GM12801 (cell line): ENCODE results near the gene RAB3B.

Source experiments
- TF ChIP-seq, protein P1 (sequence below): IDR thresholded peaks from one replicate; pipeline ENCODE4 v1.5.1; 2011; ENCODE audit warnings: control low read depth; ENCODE audit not compliant: insufficient read length; ENCODE audit errors: extremely low read depth

The RAB3B gene

GRCh38 chr1:51998701-51999100 is 8.2 kb upstream of the RAB3B start:
- TF ChIP-seq, protein P1, sequence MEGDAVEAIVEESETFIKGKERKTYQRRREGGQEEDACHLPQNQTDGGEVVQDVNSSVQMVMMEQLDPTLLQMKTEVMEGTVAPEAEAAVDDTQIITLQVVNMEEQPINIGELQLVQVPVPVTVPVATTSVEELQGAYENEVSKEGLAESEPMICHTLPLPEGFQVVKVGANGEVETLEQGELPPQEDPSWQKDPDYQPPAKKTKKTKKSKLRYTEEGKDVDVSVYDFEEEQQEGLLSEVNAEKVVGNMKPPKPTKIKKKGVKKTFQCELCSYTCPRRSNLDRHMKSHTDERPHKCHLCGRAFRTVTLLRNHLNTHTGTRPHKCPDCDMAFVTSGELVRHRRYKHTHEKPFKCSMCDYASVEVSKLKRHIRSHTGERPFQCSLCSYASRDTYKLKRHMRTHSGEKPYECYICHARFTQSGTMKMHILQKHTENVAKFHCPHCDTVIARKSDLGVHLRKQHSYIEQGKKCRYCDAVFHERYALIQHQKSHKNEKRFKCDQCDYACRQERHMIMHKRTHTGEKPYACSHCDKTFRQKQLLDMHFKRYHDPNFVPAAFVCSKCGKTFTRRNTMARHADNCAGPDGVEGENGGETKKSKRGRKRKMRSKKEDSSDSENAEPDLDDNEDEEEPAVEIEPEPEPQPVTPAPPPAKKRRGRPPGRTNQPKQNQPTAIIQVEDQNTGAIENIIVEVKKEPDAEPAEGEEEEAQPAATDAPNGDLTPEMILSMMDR = no peak

DNA sequence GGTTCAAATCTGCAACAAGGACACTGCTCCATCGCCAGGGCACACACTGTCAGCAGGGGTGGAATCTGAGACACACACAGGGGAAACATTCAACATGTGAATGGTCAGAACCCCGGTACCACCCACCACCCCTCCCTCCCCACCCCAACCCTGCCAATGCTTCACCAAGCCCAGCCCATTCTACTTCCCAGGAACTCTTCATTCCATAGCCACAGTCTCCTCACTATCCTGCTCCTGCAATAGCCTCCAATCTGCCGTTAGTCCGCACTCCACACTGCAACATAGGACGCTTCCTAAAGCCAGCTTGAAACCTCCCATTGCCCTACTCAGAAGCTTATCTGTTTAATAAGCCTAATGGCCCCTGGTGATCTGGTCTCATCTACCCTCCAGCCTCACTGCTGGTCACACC is 7.5 kb upstream of the RAB3B start:
- TF ChIP-seq, protein P1 = no peak

DNA sequence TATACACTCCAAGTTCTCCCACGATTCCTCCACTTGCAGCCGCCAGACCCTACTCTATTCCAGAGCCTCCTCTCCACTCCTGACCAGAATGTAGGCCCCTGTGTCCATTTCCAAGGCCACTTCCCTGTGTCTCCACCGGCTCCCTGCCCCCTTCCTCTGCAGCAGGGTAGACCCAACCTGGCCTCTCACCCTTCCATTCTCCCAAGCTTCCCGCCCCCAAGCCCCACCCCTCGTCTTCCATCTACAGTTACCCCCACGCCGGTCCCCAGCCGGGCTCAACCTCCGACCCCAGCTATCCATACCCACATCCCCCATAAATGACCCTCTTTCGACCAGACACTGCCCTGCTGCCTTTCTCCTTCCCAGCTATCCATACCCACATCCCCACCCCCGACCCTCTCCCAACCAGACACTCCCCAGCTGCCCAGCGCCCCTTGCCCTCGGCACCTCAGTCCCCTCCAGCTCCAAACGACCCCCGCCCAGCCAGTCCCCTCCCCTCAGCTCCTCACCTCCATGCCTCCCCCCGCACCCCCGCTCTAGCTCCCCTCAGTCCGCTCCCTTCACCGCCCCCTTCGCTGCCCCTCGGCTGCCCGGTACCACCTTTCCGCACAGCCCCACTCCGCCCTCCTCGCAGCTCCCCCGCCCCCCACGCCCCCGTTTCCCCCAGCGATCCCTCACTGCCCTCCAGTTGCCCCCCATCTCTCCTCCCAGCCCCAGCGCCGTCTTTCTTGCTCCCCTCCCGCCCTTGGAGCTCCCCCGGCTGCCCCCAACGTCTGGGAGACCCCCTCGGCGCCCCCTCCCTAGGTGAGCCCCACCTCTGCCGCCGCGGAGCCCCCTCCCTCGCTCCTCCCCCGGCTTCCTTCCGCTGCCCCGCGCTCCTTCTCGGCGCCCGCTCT is 670 bp downstream of the RAB3B start:
- TF ChIP-seq, protein P1 = no peak

GRCh38 chr1:51988254-51988653 is 2.2 kb downstream of the RAB3B start:
- TF ChIP-seq, protein P1 = no peak

- TF ChIP-seq, protein P1 = no peak
Observed at GRCh38 chr1:51986718-51987117, 3.8 kb downstream of the RAB3B start.

- TF ChIP-seq, protein P1 = no peak
Observed at GRCh38 chr1:51982161-51982560, 8.3 kb downstream of the RAB3B start.

DNA sequence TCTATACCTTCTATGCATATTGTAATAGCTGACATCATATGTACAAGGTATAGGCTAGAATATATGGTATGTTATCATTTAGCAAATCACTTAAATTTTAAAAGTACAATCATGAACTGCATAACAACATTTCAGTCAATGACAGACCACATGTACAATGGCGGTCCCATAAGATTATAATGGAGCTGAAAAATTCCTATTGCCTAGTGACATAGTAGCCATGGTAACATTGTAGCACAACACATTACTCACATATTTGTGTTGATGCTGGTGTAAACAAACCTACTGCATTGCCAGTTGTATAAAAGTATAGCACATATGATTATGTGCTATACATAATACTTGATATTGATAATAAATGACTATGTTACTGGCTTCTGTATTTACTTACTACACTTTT is 8.9 kb downstream of the RAB3B start:
- TF ChIP-seq, protein P1 = no peak
